DND-41 (cell line): ENCODE results near the gene TMEM253.

ENCODE experiments used
- EZH2 ChIP-seq: IDR thresholded peaks from 3 replicates; pipeline ENCODE4 v1.6.1; 2012; ENCODE audit warnings: borderline replicate concordance, low read depth, mild to moderate bottlenecking, moderate library complexity, low read length, inconsistent platforms; ENCODE audit not compliant: severe bottlenecking
- TF ChIP-seq, protein P1 (sequence below): IDR thresholded peaks from 2 replicates; pipeline ENCODE4 v1.5.1; 2012; ENCODE audit warnings: borderline replicate concordance, low read length, moderate library complexity, mild to moderate bottlenecking; ENCODE audit not compliant: poor library complexity, severe bottlenecking; ENCODE audit errors: extremely low read depth

GRCh38 chr14:21106498-21107282 lies 5.8 kb downstream of the TMEM253 start:
- TF ChIP-seq, protein P1, sequence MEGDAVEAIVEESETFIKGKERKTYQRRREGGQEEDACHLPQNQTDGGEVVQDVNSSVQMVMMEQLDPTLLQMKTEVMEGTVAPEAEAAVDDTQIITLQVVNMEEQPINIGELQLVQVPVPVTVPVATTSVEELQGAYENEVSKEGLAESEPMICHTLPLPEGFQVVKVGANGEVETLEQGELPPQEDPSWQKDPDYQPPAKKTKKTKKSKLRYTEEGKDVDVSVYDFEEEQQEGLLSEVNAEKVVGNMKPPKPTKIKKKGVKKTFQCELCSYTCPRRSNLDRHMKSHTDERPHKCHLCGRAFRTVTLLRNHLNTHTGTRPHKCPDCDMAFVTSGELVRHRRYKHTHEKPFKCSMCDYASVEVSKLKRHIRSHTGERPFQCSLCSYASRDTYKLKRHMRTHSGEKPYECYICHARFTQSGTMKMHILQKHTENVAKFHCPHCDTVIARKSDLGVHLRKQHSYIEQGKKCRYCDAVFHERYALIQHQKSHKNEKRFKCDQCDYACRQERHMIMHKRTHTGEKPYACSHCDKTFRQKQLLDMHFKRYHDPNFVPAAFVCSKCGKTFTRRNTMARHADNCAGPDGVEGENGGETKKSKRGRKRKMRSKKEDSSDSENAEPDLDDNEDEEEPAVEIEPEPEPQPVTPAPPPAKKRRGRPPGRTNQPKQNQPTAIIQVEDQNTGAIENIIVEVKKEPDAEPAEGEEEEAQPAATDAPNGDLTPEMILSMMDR = peak; percentile 93
- no peak for TF ChIP-seq EZH2
